ENCODE results near the gene TRAPPC6A. TPM values are rescaled to one million over a fixed set of nuclear protein-coding genes. Genes with fewer than 3 reads are reported as not detected.
A peak's percentile ranks its signal among the peaks of the same experiment; 100 is the strongest.

Gene TRAPPC6A
- total and polyA plus RNA-seq, 2 of the 13 experiments (the other 11 are each of a cell fraction or from before 2014, with no cell fraction given): 6.5 to 21.0 TPM

- TF ChIP-seq ZUFSP (CRISPR knock-in tag; IDR thresholded peaks at IDR 0.05; ENCODE audit: borderline replicate concordance): no peak
- TF ChIP-seq, protein P1, sequence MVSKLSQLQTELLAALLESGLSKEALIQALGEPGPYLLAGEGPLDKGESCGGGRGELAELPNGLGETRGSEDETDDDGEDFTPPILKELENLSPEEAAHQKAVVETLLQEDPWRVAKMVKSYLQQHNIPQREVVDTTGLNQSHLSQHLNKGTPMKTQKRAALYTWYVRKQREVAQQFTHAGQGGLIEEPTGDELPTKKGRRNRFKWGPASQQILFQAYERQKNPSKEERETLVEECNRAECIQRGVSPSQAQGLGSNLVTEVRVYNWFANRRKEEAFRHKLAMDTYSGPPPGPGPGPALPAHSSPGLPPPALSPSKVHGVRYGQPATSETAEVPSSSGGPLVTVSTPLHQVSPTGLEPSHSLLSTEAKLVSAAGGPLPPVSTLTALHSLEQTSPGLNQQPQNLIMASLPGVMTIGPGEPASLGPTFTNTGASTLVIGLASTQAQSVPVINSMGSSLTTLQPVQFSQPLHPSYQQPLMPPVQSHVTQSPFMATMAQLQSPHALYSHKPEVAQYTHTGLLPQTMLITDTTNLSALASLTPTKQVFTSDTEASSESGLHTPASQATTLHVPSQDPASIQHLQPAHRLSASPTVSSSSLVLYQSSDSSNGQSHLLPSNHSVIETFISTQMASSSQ (IDR thresholded peaks at IDR 0.05; ENCODE audit: low read depth): no peak
- TF ChIP-seq, protein P1 (CRISPR knock-in tag; IDR thresholded peaks at IDR 0.05; ENCODE audit: borderline replicate concordance): no peak
- TF ChIP-seq, protein P2, sequence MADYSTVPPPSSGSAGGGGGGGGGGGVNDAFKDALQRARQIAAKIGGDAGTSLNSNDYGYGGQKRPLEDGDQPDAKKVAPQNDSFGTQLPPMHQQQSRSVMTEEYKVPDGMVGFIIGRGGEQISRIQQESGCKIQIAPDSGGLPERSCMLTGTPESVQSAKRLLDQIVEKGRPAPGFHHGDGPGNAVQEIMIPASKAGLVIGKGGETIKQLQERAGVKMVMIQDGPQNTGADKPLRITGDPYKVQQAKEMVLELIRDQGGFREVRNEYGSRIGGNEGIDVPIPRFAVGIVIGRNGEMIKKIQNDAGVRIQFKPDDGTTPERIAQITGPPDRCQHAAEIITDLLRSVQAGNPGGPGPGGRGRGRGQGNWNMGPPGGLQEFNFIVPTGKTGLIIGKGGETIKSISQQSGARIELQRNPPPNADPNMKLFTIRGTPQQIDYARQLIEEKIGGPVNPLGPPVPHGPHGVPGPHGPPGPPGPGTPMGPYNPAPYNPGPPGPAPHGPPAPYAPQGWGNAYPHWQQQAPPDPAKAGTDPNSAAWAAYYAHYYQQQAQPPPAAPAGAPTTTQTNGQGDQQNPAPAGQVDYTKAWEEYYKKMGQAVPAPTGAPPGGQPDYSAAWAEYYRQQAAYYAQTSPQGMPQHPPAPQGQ (CRISPR knock-in tag; IDR thresholded peaks at IDR 0.05; ENCODE audit: borderline replicate concordance): no peak
- no peak for TF ChIP-seq ARID2 (CRISPR knock-in tag; IDR thresholded peaks at IDR 0.05; ENCODE audit: borderline replicate concordance)
- no peak for TF ChIP-seq XBP1 (CRISPR knock-in tag; IDR thresholded peaks at IDR 0.05)
- no peak for TF ChIP-seq SUZ12 (IDR thresholded peaks at IDR 0.05; ENCODE audit: low read depth, low read length)
- TF ChIP-seq ZNF205 (CRISPR knock-in tag; IDR thresholded peaks at IDR 0.05): 0 out of 2 replicates have a peak, but pooled peaks have one; percentile 12
- no peak for TF ChIP-seq CBX5 (CRISPR knock-in tag; IDR thresholded peaks at IDR 0.05; ENCODE audit: borderline replicate concordance)
- no peak for TF ChIP-seq ZNF879 (CRISPR knock-in tag; IDR thresholded peaks at IDR 0.05)
- TF ChIP-seq, protein P3, sequence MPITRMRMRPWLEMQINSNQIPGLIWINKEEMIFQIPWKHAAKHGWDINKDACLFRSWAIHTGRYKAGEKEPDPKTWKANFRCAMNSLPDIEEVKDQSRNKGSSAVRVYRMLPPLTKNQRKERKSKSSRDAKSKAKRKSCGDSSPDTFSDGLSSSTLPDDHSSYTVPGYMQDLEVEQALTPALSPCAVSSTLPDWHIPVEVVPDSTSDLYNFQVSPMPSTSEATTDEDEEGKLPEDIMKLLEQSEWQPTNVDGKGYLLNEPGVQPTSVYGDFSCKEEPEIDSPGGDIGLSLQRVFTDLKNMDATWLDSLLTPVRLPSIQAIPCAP (CRISPR knock-in tag; IDR thresholded peaks at IDR 0.05; ENCODE audit: low read depth): no peak
- TF ChIP-seq NFIB (CRISPR knock-in tag; IDR thresholded peaks at IDR 0.05; ENCODE audit: borderline replicate concordance): no peak
- TF ChIP-seq, protein P4, sequence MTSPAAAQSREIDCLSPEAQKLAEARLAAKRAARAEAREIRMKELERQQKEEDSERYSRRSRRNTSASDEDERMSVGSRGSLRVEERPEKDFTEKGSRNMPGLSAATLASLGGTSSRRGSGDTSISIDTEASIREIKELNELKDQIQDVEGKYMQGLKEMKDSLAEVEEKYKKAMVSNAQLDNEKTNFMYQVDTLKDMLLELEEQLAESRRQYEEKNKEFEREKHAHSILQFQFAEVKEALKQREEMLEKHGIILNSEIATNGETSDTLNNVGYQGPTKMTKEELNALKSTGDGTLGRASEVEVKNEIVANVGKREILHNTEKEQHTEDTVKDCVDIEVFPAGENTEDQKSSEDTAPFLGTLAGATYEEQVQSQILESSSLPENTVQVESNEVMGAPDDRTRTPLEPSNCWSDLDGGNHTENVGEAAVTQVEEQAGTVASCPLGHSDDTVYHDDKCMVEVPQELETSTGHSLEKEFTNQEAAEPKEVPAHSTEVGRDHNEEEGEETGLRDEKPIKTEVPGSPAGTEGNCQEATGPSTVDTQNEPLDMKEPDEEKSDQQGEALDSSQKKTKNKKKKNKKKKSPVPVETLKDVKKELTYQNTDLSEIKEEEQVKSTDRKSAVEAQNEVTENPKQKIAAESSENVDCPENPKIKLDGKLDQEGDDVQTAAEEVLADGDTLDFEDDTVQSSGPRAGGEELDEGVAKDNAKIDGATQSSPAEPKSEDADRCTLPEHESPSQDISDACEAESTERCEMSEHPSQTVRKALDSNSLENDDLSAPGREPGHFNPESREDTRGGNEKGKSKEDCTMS (CRISPR knock-in tag; conservative IDR thresholded peaks at IDR 0.05): no peak
- no peak for TF ChIP-seq ZNF512 (CRISPR knock-in tag; IDR thresholded peaks at IDR 0.05)
- TF ChIP-seq SP2 (CRISPR knock-in tag; IDR thresholded peaks at IDR 0.05): no peak
- no peak for TF ChIP-seq ATM (IDR thresholded peaks at IDR 0.05; ENCODE audit: borderline replicate concordance)
Observed at GRCh38 chr19:45177817-45178261, at the start of gene TRAPPC6A (continued).

All from HepG2 (cell line).